ENCODE results near the gene LRRC75A.

- TF ChIP-seq POLR2A (IDR thresholded peaks at IDR 0.05) (no peak), POLR2AphosphoS5 (IDR thresholded peaks at IDR 0.05; ENCODE audit: insufficient read depth in 1 of 2, low read depth in 1 of 2) (no peak), CTCF (IDR thresholded peaks at IDR 0.05) (no peak)
Observed at GRCh38 chr17:16417399-16417798, 74.6 kb downstream of the LRRC75A start.

All from vagina (tissue), 2 donors.